ENCODE measurements around the gene ANP32E.
"Not testable (repeated sequence)": the region's sequence is repeated elsewhere in the genome, so short reads cannot be mapped to it uniquely, and the experiment has no call there.

Gene ANP32E

DNA sequence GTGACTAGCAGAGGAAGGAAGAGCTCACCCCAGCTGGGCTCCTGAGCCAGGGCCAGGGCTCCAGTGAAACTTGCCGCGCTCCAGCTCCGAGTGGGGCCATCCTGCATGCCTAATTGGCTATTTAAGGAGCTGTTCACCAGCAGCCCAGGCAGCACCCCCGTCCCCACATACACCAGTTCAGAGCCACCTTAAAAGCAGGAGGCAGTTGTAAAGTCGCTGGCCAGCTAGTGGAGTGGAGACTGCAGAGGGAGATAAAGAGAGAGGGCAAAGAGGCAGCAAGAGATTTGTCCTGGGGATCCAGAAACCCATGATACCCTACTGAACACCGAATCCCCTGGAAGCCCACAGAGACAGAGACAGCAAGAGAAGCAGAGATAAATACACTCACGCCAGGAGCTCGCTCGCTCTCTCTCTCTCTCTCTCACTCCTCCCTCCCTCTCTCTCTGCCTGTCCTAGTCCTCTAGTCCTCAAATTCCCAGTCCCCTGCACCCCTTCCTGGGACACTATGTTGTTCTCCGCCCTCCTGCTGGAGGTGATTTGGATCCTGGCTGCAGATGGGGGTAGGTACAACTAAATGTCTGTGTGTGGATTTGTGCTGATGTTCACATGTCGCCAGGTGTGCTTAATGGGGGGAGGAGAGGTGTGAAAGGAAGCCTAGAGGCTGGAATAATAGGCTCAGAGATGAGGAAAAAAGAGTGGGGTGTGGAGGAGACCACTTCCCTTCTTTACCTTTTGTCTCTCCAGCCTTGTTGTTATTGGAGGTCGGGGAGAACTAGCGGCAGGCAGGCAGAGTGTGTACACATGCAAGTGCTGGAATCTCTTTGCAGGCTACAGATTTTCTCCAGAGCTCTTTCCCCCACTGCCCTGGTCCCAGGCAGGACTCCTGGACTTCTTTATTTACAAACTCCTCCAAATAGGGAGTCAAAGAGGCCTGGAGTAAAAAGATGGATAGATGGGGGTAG, 22.0 kb upstream of the ANP32E start, which contains the start of gene CA14:
CA14 (plus strand) TSS at position 151 of the 962 bp plus-strand sequence; CDS start at position 506, 355 bp downstream.
- DNase-seq (ENCODE audit: low read depth in 2 of 2) = no peak

DNA sequence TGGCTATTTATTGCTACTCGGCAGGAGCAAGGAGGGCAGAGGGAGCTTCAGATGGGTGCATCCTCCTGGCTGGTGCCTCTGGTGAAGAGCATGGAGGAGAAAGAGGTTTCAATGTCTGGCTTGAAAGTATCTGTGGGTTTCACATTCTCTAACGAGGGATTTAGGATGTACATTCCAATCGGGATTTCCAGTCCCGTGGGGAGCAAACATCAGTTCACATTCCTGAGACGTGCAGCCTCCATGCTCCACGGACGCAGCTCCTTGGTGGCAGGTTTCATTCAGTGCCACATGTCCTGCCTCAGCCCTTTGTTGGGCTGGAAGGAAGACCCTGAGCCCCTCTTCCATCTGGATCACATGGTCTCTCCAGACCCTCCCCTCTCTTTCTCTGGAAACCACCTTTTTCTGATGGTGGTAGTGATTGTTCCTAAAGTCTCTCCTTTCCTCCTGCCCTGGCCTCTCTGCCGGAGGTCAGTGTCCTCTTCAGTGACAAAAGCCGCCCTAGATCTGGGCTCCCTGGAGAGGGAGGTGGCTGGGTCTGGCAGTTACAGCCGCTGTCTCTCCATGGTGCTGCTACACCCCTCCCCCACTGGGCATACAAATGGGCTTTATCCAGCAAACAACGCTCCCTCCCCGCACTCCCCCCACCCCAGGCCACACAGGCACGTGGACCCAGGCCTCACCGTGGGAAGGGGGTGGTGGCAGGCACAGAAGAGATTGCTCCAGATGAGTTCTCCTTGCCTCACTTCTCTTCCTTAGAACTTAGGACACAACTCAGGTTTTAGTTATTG, 20.8 kb upstream of the ANP32E start:
- DNase-seq (ENCODE audit: low read depth in 2 of 2) = no peak

DNA sequence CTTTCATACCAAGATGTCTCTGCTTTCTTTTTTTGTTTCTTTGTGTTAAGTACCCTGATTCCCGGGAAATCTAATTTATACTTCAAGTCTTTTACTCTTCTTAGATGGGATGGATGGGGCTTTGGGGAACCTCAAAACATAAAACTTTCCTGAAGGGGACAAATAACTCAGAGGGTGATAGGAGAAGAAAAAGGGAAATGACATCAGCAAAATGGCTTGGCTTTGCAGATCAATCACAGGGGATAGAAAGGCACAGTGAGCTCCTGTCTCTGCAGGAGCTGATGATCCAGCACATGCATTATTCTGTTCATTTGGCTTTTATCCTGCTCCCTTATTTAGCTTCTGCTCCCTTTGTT, 20.3 kb upstream of the ANP32E start:
- no peak for DNase-seq (ENCODE audit: low read depth in 2 of 2)

DNA sequence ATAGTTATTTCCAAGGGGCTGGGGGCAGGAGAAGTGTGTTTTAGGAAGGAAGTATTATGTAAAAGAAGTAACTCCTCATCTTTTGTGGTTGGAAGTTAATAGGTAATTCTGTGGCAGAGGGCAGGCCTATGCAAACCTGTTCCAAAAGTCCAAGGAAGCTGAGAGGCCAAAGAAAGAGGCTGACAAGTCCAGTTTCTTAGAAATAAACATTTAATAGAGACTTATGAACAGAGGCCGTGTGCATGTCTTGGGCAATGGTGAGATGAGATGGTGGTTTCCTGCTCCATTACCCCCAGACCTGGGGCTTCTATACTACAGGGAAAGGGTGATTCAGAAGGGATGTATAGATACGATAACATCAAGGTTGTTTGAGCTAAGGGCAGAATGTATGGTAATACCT, 14.0 kb upstream of the ANP32E start:
- no peak for DNase-seq (ENCODE audit: low read depth in 2 of 2)

DNA sequence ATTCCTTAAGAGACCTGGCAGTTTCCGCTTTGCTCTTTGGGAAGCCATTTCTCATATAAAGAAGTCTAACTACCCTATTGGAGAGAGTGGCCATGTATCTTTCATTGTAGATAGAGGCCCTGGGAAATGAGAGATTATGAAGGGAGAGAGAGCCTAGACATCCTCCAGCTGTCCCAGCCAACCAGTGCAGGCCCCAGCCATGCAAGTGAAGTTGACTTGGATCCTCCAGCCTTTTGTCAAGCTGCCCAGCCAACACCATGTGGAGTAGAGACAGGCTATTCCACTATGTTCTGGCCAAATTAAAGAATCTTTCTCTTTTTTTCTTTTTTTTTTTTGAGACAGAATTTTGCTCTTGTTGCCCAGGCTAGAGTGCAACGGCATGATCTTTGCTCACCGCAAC, 7.1 kb upstream of the ANP32E start:
- no peak for DNase-seq (ENCODE audit: low read depth in 2 of 2)

DNA sequence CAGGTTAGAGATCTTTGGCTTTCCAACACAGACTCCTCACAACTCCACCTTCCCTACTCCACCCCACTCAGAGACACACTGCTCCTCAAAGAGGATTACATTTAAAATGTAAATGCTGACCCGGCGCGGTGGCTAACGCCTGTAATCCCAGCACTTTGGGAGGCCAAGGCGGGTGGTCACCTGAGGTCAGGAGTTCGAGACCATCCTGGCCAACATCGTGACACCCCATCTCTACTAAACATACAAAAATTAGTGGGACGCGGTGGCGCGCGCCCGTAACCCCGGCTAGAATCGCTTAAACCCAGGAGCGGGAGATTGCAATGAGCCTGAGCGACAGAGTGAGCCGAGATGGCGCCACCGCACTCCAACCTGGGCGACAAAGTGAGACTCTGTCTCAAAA, 1.8 kb upstream of the ANP32E start:
- no peak for DNase-seq (ENCODE audit: low read depth in 2 of 2)

DNA sequence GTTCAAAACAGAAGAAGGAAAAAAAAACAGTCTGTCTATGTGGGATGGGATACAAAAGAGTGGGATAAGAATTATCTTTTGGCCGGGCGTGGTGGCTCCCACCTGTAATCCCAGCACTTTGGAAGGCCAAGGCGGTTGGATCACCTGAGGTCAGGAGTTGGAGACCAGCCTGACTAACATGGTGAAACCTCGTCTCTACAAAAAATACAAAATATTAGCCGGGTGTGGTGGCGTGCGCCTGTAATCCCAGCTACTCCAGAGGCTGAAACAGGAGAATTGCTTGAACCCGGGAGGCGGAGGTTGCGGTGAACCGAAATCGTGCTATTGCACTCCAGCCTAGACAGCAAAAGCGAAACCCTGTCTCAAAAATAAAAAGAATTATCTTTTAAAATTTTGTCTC, 1.3 kb upstream of the ANP32E start:
- DNase-seq (ENCODE audit: low read depth in 2 of 2) = not testable (repeated sequence)

DNA sequence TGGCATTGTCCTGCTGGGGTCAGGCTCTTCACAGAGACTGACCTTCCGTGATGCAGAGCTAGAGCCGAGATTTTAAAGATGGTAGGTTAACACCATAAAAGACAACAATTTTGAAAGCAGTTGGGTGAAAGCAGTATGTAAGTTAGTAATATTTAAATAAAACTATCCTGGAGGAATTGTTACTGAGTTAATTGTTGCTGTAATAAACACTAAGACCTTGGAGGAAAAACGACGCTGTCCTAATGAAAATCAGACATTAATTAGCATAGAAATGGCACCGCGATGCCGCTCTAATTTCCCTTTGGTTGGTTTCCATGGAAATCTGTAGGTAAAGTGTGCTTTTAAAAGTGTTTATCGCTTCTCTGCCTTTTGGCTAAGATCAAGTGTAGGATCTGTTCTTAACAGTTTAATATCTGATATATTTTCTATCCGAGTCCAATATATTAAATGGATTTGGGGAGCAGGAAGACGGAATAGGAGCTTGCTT, 745 bp upstream of the ANP32E start:
- no peak for DNase-seq (ENCODE audit: low read depth in 2 of 2)

DNA sequence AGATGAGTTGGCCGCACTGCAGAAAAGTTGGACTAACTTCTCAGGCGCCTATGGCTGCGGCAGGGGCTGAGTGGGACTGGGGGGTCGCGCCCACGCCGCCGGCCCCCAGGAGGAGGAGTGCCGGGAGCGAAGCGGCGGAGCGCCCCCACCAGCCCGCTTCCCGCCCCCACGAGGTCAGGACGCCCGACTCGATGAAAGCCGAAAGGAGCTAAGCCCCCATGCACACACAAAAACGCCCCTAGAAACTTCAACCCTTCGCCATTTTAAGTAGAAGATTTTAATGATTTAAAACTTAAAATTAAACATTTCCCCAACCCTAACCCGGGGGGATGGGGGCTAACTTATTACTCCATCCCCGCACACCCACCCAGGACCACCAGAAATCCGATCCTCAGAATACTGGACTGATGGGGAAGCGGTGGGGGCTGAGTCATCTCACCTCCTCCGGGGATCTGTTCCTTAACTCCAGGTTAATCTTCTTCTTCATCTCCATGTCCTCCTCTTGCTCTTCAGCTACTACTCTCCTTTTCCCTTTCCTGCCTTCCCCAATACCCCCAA, 539 bp downstream of the ANP32E start:
- DNase-seq (ENCODE audit: low read depth in 2 of 2) = peak; percentile 12

DNA sequence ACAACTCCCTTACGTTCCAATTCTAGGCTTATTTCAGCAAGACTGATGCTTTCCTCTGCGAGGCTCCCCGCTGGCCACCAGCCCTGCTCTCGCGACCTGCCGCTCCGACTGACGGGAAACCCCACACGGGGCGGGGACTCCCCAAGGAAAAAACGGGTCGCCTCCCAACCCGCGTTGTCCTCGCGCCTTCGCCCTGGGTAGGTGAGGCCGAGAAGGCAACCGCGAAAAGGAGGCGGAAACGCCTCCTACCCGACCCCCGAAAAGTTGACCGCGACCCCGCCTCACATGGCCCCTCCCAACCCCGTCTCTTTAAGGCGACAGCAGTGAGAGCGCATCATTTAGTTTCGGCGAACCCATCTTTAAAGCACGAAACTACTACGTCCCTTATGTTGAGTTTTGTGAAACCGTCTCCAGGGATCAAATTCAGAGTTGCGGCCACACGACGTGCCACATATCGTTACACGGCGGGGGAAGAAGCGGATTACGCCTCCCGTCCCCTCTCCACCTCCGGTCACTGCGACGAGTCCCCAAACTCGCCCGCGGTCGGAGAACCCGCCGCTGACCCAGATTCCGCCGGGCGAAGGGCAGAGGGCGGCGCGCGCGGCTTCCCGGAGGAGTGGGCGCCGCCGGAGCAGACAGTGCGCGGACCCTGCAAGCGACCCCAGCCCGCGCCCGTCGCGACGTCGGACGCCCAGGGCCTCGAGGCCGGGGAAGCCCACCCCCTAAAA, 1.2 kb downstream of the ANP32E start:
- peak; percentile 71 to 86 for DNase-seq (ENCODE audit: low read depth in 2 of 2)

DNA sequence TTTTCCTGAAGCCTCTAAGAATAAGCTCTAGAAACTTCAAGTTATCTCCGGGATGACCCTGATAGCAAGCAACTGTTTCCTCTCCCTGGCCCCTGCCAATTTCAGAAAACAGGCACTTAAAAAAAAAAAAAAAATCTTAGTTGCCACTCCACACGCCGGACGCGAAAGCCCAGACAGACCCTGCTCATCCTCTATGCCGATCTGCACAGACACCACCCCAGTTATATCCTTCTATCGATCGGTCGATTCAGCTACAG, 1.7 kb downstream of the ANP32E start:
- no peak for DNase-seq (ENCODE audit: low read depth in 2 of 2)

DNA sequence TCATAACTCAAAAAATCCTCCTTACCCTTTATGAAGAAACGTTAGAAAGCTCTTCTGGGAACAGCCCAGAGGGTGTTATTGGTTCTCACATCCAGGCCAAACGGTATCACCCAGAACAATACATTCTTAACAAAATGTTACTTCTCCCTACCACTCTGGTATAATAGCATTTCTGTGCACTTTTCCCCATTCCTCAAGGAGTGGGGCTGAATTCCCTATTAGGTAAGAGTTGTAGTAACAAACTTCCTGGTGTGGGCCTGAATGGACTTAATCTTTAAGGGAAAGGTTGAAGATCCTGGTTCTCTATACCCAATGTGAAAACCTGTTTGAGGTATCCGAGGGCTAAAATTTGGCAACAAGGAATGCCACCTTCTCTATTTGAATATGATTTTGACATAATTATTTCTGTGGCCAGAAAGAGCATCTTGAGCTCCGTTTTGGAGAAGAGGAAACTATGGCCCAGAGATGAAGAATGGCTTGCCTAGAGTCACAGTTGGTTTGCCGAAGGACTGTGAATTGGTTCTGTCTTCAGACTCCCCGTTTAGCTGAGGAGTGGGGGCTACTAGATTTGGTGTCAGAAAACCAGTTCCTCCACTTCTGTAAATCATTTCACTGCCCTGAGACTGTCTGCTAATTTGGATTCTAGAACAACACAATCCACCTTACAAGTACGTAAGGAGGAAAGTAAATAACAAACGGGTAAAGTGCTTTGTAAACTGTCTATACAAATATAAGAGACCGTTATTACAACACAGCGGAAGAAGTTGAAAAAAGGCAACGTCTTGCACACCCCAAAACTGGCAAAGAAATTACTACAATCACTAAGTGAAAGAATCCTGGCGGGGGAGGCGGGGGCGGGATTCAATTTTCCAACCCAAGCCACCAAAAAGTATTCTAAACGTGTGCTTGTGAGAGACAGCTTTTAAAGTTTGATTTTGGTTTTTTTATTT, 2.3 kb downstream of the ANP32E start:
- DNase-seq (ENCODE audit: low read depth in 2 of 2) = peak; percentile 14 to 49

DNA sequence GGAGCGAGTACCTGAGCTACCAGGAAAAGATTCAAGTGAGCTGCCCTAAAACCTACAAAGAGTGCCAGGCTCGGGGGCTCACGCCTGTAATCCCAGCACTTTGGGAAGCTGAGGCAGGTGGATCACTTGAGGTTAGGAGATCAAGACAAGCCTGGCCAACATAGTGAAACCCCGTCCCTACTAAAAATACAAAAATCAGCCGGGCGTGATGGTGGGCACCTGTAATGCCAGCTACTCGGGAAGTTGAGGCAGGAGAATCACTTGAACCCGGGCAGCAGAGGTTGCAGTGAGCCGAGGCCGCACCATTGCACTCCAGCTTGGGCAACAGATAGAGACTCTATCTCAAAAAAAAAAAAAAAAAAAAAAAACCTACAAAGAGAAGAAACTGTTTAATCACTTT, 3.0 kb downstream of the ANP32E start:
- not testable (repeated sequence) for DNase-seq (ENCODE audit: low read depth in 2 of 2)

DNA sequence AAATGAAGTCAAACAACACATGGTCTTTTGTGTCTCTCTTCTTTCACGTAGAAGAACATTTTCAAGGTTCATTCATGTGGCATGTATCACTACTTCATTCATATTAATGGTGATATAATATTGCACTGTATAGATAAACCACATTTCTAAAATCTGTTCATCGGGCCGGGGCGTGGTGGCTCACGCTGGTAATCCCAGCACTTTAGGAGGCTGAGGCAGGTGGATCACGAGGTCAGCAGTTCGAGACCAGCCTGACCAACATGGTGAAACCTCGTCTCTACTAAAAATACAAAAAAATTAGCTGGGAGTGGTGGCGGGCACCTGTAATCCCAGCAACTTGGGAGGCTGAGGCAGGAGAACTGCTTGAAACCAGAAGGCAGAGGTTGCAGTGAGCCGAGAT, 7.7 kb downstream of the ANP32E start:
- DNase-seq (ENCODE audit: low read depth in 2 of 2) = not testable (repeated sequence)

DNA sequence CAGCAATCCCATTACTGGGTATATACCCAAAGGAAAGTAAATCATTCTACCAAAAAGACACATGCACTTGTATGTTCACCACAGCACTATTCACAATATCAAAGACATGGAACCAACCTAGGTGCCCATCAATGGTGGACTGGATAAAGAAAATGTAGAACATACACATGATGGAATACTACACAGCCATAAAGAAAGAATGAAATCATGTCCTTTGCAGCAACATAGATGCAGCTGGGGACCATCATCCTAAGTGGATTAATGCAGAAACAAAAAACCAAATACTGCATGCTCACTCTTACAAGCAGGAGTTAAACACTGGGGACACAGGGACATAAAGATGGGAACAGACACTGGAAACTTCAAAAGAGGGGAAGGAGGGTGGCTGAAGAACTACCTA, 8.7 kb downstream of the ANP32E start:
- no peak for DNase-seq (ENCODE audit: low read depth in 2 of 2)

DNA sequence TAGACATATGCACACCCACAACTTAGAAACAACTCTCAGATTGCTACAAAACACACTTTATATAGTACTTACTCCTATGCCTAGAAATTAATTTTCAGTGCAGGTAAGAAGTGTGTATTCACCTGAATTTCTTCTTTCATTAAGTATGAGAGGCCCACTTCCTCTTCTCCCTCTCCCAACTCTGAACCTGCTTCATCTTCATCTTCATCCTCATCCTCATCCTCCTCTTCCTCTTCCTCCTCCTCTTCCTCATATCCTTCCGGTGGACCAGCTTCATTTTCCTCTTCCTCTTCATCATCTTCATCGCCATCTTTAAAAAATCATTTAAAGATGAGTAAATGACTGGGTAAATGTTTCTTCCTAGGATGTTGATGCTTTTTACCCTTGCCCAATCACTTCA, 9.4 kb downstream of the ANP32E start:
- DNase-seq (ENCODE audit: low read depth in 2 of 2) = no peak

DNA sequence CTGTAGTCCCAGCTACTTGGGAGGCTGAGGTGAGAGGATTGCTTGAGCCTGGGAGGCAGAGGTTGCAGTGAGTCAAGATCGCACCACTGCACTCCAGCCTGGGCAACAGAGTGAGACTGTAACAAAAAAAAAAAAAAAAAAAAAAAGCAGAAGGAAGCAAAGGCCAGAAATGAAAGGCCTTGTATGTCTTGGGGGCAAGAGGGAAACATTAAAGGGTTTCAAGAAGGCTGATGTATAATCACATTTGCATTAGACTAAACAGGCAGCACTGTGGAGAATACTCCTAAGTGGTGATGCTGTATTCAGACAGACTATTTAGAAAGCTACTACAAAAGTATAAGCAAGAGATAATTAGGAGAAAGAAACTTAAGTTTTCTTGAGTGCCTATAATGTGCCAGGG, 10.4 kb downstream of the ANP32E start:
- DNase-seq (ENCODE audit: low read depth in 2 of 2) = no peak

DNA sequence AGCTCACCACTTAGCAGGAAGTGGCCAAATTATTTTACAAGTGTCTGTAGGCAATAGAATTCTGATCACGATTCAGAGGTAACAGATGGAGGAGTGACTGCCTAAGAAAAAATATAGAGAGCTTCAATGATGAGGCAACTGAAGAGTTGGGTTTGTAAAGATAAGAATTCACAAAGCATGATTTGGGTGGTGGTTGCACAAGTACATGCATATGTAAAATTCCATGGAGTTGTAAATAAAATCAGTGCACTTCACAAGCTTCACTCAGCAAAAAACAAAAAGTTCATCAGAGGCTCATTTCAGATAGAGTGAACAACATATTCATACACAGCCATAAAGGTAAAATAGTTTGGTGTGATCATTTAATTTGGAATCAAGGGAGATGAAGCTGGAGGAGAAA, 10.9 kb downstream of the ANP32E start:
- no peak for DNase-seq (ENCODE audit: low read depth in 2 of 2)

DNA sequence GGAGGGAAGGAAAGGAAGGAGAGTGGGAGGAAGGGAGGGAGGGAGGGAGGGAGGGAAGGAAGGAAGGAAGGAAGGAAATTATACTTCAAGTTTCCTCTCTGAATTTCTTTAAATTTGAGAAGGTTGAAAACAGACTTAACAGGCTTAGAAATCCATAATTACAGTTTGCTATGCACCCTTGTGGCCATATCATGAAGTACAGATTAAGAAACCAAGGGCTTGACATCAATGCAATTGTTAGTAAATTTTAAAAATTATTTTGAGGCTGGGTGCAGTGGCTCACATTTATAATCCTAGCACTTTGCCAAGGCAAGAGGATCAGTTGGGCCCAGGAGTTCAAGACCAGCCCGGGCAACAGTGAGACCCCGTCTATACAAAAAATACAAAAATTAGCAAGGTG, 14.4 kb downstream of the ANP32E start:
- DNase-seq (ENCODE audit: low read depth in 2 of 2) = no peak

DNA sequence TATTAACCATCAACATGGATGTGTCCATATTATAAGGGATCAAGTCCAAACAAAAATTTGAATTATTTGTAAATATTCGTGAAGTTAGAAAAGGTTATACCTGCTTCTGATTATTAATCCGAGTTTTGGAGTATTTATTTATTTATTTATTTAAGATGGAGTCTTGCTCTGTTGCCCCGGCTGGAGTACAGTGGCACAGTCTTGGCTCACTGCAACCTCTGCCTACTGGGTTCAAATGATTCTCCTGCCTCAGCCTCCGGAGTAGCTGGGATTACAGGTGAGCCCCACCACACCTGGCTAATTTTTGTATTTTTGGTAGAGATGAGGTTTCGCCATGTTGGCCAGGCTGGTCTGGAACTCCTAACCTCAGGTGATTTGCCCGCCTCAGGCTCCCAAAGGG, 20.1 kb downstream of the ANP32E start:
- DNase-seq (ENCODE audit: low read depth in 2 of 2) = not testable (repeated sequence)
